Activated CD8-positive, alpha-beta memory T cell treated with anti-CD3 and anti-CD28 coated beads, Interleukin-2, amount 50 U/mL, for 1 hour (primary cell): ENCODE results near the gene EPX.

Experiments used
- DNase-seq: peaks from one replicate; pipeline ENCODE4 v3.0.0-alpha.2; 2020; ENCODE audit errors: extremely low read depth

EPX gene

GRCh38 chr17:58186591-58186990 lies 5.9 kb upstream of the EPX start:
- DNase-seq = no peak

GRCh38 chr17:58187063-58187462 lies 5.5 kb upstream of the EPX start:
- no peak for DNase-seq

- DNase-seq = no peak
Observed at GRCh38 chr17:58187675-58188074, 4.9 kb upstream of the EPX start.

GRCh38 chr17:58189436-58190146 lies 2.9 kb upstream of the EPX start:
- DNase-seq = no peak

GRCh38 chr17:58191241-58191896 lies 1.2 kb upstream of the EPX start:
- DNase-seq = no peak

- no peak for DNase-seq
Observed at GRCh38 chr17:58193641-58194255, 1.2 kb downstream of the EPX start.

- DNase-seq = no peak
Observed at GRCh38 chr17:58195518-58196123, 3.1 kb downstream of the EPX start.

GRCh38 chr17:58196610-58197009 lies 4.1 kb downstream of the EPX start:
- DNase-seq = no peak

GRCh38 chr17:58200024-58200633 lies 7.6 kb downstream of the EPX start:
- no peak for DNase-seq

- no peak for DNase-seq
Observed at GRCh38 chr17:58202859-58203258, 10.3 kb downstream of the EPX start.

- no peak for DNase-seq
Observed at GRCh38 chr17:58204796-58205195, 12.3 kb downstream of the EPX start.

- no peak for DNase-seq
Observed at GRCh38 chr17:58205936-58206335, 13.4 kb downstream of the EPX start.

GRCh38 chr17:58207451-58207850 lies 14.9 kb downstream of the EPX start:
- DNase-seq = no peak

GRCh38 chr17:58208344-58208743 lies 15.8 kb downstream of the EPX start:
- DNase-seq = no peak

GRCh38 chr17:58210922-58211321 lies 18.4 kb downstream of the EPX start:
- no peak for DNase-seq

- DNase-seq = no peak
Observed at GRCh38 chr17:58215685-58216084, 23.2 kb downstream of the EPX start.

GRCh38 chr17:58217766-58218165 lies 25.2 kb downstream of the EPX start:
- no peak for DNase-seq

GRCh38 chr17:58219007-58219788 lies 26.7 kb downstream of the EPX start, which contains the start of gene MKS1:
TSS of gene MKS1 (minus strand) at chr17:58219255. CDS start at chr17:58219230, 25 bp downstream.
- DNase-seq = peak; percentile 78

- DNase-seq = no peak
Observed at GRCh38 chr17:58219789-58220183, 27.3 kb downstream of the EPX start.

GRCh38 chr17:58224315-58224714 lies 31.8 kb downstream of the EPX start:
- DNase-seq = no peak

- no peak for DNase-seq
Observed at GRCh38 chr17:58227733-58228132, 35.2 kb downstream of the EPX start.
